ENCODE data around the gene DDX3X.

DNA sequence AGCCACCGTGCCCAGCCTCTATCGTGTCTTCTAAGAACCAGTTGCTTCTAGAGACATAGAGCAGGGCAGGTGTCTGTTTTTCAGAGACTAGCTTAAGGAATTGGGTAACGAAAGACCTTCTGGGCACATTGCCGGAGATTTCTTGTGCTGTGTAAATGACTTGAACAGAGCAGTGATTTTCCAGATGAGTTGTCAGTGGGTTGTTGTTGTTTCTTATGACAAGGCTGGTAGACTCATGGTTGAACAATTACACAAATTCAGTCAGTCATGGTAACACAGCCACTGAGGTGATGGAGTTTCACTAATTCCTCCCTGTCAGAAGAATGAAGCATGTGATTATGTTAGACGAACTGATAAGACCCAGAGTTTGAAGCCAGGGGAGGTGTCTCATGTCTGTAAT, 20.5 kb upstream of the DDX3X start:
- TF ChIP-seq GATA3 (IDR thresholded peaks at IDR 0.05; ENCODE audit: low read depth, low read length) (no peak), GATA2 (IDR thresholded peaks at IDR 0.05; ENCODE audit: low read depth, low read length) (no peak)
